H1 (cell line): Measurements from ENCODE around the gene FAM76B. TPM values are rescaled to one million over a fixed set of nuclear protein-coding genes. Genes with fewer than 3 reads are reported as not detected.

ENCODE experiments used
- BRCA1 ChIP-seq: IDR thresholded peaks from 2 replicates; pipeline ENCODE4 v1.6.1; 2012; ENCODE audit warnings: low read depth, low read length, improper control_type of control experiment
- CHD7 ChIP-seq: fragments of 300-600 bp; sonication (generic); IDR thresholded peaks from 2 replicates; pipeline ENCODE4 v1.7.1; 2012; ENCODE audit warnings: low read length, moderate library complexity, mild to moderate bottlenecking, inconsistent platforms; ENCODE audit not compliant: insufficient replicate concordance
- FOSL1 ChIP-seq: IDR thresholded peaks from 2 replicates; pipeline ENCODE4 v1.6.1; 2011; ENCODE audit warnings: mild to moderate bottlenecking, low read depth, low read length, moderate library complexity; ENCODE audit not compliant: insufficient read depth
- JUND ChIP-seq: IDR thresholded peaks from 2 replicates; pipeline ENCODE4 v1.6.1; 2011; ENCODE audit warnings: mild to moderate bottlenecking, improper control_type of control experiment, low read length
- KDM5A ChIP-seq: fragments of 200-600 bp; IDR thresholded peaks from 2 replicates; pipeline ENCODE4 v1.7.1; 2012; ENCODE audit warnings: mild to moderate bottlenecking, low read length, inconsistent platforms, mixed read lengths
- POLR2AphosphoS5 ChIP-seq: IDR thresholded peaks from 2 replicates; pipeline ENCODE4 v1.6.1; 2011; ENCODE audit warnings: low read depth, low read length
- SIRT6 ChIP-seq: IDR thresholded peaks from one replicate; pipeline ENCODE4 v1.7.1; 2012; ENCODE audit warnings: low read length, inconsistent platforms
- SP2 ChIP-seq: IDR thresholded peaks from 2 replicates; pipeline ENCODE4 v1.6.1; 2012; ENCODE audit warnings: mild to moderate bottlenecking, low read length, inconsistent platforms
- TEAD4 ChIP-seq: IDR thresholded peaks from 2 replicates; pipeline ENCODE4 v1.6.1; 2012; ENCODE audit warnings: low read depth, low read length, inconsistent platforms, mixed read lengths
- polyA plus RNA-seq, 7 experiments: library from polyadenylated mRNA; depleted of rRNA in 3 of 7; stranded (reverse) in 5 of 7; unstranded in 2 of 7; fragments of >200 nt in 5 of 7; fragments of 200-250 nt in 2 of 7; gene quantifications; 1 replicate in 5 of 7; 2 replicates in 1 of 7; 4 replicates in 1 of 7; pipeline versions ENCODE4 v1.2.1 to v1.2.3, GENCODE V29; 2011 to 2013; ENCODE audit warnings: missing spikeins in 2 of 7, mixed read lengths in 2 of 7
- total RNA-seq: library from RNA; stranded (reverse); fragmentation: NEBNext Ultra II Directional; extraction: Animal tissue kit (Norgen Biotek cat#: 25700); gene quantifications from 2 replicates; pipeline ENCODE4 v1.2.1, GENCODE V29; 2021

The FAM76B gene
- total and polyA plus RNA-seq, 2 of the 8 experiments (the other 6 are each of a cell fraction or from before 2014, with no cell fraction given), result 11.0 to 22.3 TPM

GRCh38 chr11:95732930-95733602 is 56.5 kb downstream of the FAM76B start (continued):
- TF ChIP-seq CHD7 (no peak), JUND (no peak), POLR2AphosphoS5 (no peak), BRCA1 (no peak), SP2 (no peak), FOSL1 (no peak), KDM5A (no peak), TEAD4 (no peak), SIRT6 (no peak)
